Medulla oblongata (tissue), 1 donor: Measurements from ENCODE around the gene CHD1.

Source experiments
- DNase-seq: peaks from one replicate; pipeline ENCODE4 v3.0.0-alpha.2; 2015; ENCODE audit errors: extremely low spot score

Gene CHD1

GRCh38 chr5:98813755-98814154 lies 115.1 kb downstream of the CHD1 start:
- DNase-seq: no peak

- DNase-seq: no peak
Observed at GRCh38 chr5:98810206-98810605, 118.6 kb downstream of the CHD1 start.

- DNase-seq: no peak
Observed at GRCh38 chr5:98807806-98808205, 121.0 kb downstream of the CHD1 start.

GRCh38 chr5:98805070-98805469 lies 123.7 kb downstream of the CHD1 start:
- no peak for DNase-seq

GRCh38 chr5:98804066-98804465 lies 124.7 kb downstream of the CHD1 start:
- no peak for DNase-seq
